ENCODE results near the gene IPO13.
A peak's percentile ranks its signal among the peaks of the same experiment; 100 is the strongest.

The IPO13 gene

GRCh38 chr1:43970502-43970901, 23.8 kb downstream of the IPO13 start:
- ChIA-PET POLR2A (interaction anchor here (0.8 kb wide), 1 partner anchor 320 kb away, joined by 3 read pairs; the partner anchor contains the start of gene KDM4A), CTCF (interaction anchor here (0.7 to 4.9 kb wide), 4 partner anchors 20 to 207 kb away, joined by 3 to 21 read pairs (median 6); partner anchors contain the start of gene ARTN)
- no peak for DNase-seq (ENCODE audit: extremely low spot score)
- no peak for TF ChIP-seq CTCF (IDR thresholded peaks at IDR 0.05; ENCODE audit: control extremely low read depth, extremely low read depth, low read depth, missing control alignments)

- no peak for DNase-seq (ENCODE audit: extremely low spot score)
- TF ChIP-seq CTCF (IDR thresholded peaks at IDR 0.05; ENCODE audit: control extremely low read depth, extremely low read depth, low read depth, missing control alignments), result no peak
- ChIA-PET POLR2A (no interaction called here), CTCF (interaction anchor here (1.6 to 4.9 kb wide), 3 partner anchors 34 to 207 kb away, joined by 4 to 21 read pairs (median 9); partner anchors contain the start of gene ARTN)
Observed at GRCh38 chr1:43970911-43971310, 24.2 kb downstream of the IPO13 start.

GRCh38 chr1:43971336-43971980, 24.7 kb downstream of the IPO13 start:
- ChIA-PET POLR2A (no interaction called here), CTCF (interaction anchor here (1.1 to 4.9 kb wide), 5 partner anchors 24 to 744 kb away, joined by 3 to 21 read pairs (median 9); partner anchors contain the start of genes ARTN and IPO13)
- no peak for DNase-seq (ENCODE audit: extremely low spot score)
- TF ChIP-seq CTCF (IDR thresholded peaks at IDR 0.05; ENCODE audit: control extremely low read depth, extremely low read depth, low read depth, missing control alignments), result no peak

GRCh38 chr1:43973981-43974442, 27.3 kb downstream of the IPO13 start:
- no peak for TF ChIP-seq CTCF (IDR thresholded peaks at IDR 0.05; ENCODE audit: control extremely low read depth, extremely low read depth, low read depth, missing control alignments)
- no peak for DNase-seq (ENCODE audit: extremely low spot score)
- ChIA-PET POLR2A (no interaction called here), CTCF (interaction anchor here (1.1 to 2.6 kb wide), 7 partner anchors 10 to 211 kb away, joined by 3 to 10 read pairs (median 4); partner anchors contain the start of gene IPO13)

- ChIA-PET CTCF (interaction anchor here (0.9 to 3.7 kb wide), 9 partner anchors 14 to 211 kb away, joined by 3 to 9 read pairs (median 6); no protein-coding TSS in a partner anchor), POLR2A (interaction anchor here (0.7 kb wide), 2 partner anchors 13 to 18 kb away, joined by 3 to 4 read pairs; no protein-coding TSS in a partner anchor)
- TF ChIP-seq CTCF (IDR thresholded peaks at IDR 0.05; ENCODE audit: control extremely low read depth, extremely low read depth, low read depth, missing control alignments), result peak; percentile 20
- peak; percentile 97 for DNase-seq (ENCODE audit: extremely low spot score)
Observed at GRCh38 chr1:43974443-43975248, 27.9 kb downstream of the IPO13 start, which contains the start of gene ATP6V0B. TSS of gene ATP6V0B (plus strand) at chr1:43974960. CDS start at chr1:43975041, 81 bp downstream.
